ENCODE data around the gene PADI3.

The PADI3 gene

GRCh38 chr1:17251701-17252376 lies 2.9 kb downstream of the PADI3 start:
- H3K4me1 ChIP-seq (ENCODE audit: control insufficient read depth, insufficient read depth, low read length, poor library complexity, severe bottlenecking), result no peaks in the 10 kb centered on the region
- H3K9me3 ChIP-seq (ENCODE audit: control insufficient read depth, low read length), result no peaks in the 10 kb centered on the region
- H3K27me3 ChIP-seq (replicated peaks; ENCODE audit: control insufficient read depth, insufficient read depth, low read length, poor library complexity, severe bottlenecking), result no peaks in the 10 kb centered on the region
- no peaks in the 10 kb centered on the region for H3K36me3 ChIP-seq (ENCODE audit: control insufficient read depth, insufficient read depth, low read length)
- no peak overlapping the region for H3K4me3 ChIP-seq (ENCODE audit: insufficient read depth, low read depth, low read length, poor library complexity, severe bottlenecking)
- no peak for DNase-seq
- H3K27ac ChIP-seq (ENCODE audit: insufficient read depth, low read length, poor library complexity, severe bottlenecking), result no peak overlapping the region

- no peak overlapping the region for H3K27ac ChIP-seq (ENCODE audit: insufficient read depth, low read length, poor library complexity, severe bottlenecking)
- no peaks in the 10 kb centered on the region for H3K4me1 ChIP-seq (ENCODE audit: control insufficient read depth, insufficient read depth, low read length, poor library complexity, severe bottlenecking)
- no peaks in the 10 kb centered on the region for H3K36me3 ChIP-seq (ENCODE audit: control insufficient read depth, insufficient read depth, low read length)
- no peaks in the 10 kb centered on the region for H3K9me3 ChIP-seq (ENCODE audit: control insufficient read depth, low read length)
- no peak overlapping the region for H3K4me3 ChIP-seq (ENCODE audit: insufficient read depth, low read depth, low read length, poor library complexity, severe bottlenecking)
- no peak for DNase-seq
- H3K27me3 ChIP-seq (replicated peaks; ENCODE audit: control insufficient read depth, insufficient read depth, low read length, poor library complexity, severe bottlenecking), result no peaks in the 10 kb centered on the region
Observed at GRCh38 chr1:17255336-17255735, 6.4 kb downstream of the PADI3 start.

- H3K27me3 ChIP-seq (replicated peaks; ENCODE audit: control insufficient read depth, insufficient read depth, low read length, poor library complexity, severe bottlenecking), result no peaks in the 10 kb centered on the region
- no peaks in the 10 kb centered on the region for H3K4me1 ChIP-seq (ENCODE audit: control insufficient read depth, insufficient read depth, low read length, poor library complexity, severe bottlenecking)
- H3K4me3 ChIP-seq (ENCODE audit: insufficient read depth, low read depth, low read length, poor library complexity, severe bottlenecking), result no peak overlapping the region
- DNase-seq, result no peak
- no peaks in the 10 kb centered on the region for H3K36me3 ChIP-seq (ENCODE audit: control insufficient read depth, insufficient read depth, low read length)
- H3K27ac ChIP-seq (ENCODE audit: insufficient read depth, low read length, poor library complexity, severe bottlenecking), result no peak overlapping the region
- no peaks in the 10 kb centered on the region for H3K9me3 ChIP-seq (ENCODE audit: control insufficient read depth, low read length)
Observed at GRCh38 chr1:17258116-17258757, 9.3 kb downstream of the PADI3 start.

DNA sequence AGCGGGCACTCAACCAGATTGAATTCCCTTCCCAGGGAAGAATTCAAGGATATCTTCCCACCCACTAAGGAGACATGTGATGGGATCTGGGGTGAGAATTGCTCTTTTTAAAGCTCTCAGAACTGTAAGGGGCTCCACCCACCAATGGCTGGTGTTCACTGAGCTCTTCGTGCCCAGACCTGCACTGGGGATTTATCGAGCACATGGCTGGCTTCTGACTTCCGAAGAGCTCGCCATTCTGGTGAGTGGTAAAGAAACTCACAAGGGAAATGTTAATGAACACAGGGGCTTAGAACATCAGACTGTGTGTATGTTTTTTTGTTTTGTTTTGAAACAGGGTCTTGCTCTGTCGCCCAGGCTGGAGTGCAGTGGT lies 9.8 kb downstream of the PADI3 start:
- Histone ChIP-seq H3K36me3 (ENCODE audit: control insufficient read depth, insufficient read depth, low read length) (no peaks in the 10 kb centered on the region), H3K27me3 (replicated peaks; ENCODE audit: control insufficient read depth, insufficient read depth, low read length, poor library complexity, severe bottlenecking) (no peaks in the 10 kb centered on the region), H3K27ac (ENCODE audit: insufficient read depth, low read length, poor library complexity, severe bottlenecking) (no peak overlapping the region), H3K4me3 (ENCODE audit: insufficient read depth, low read depth, low read length, poor library complexity, severe bottlenecking) (no peak overlapping the region), H3K4me1 (ENCODE audit: control insufficient read depth, insufficient read depth, low read length, poor library complexity, severe bottlenecking) (no peaks in the 10 kb centered on the region), H3K9me3 (ENCODE audit: control insufficient read depth, low read length) (no peaks in the 10 kb centered on the region)
- no peak for DNase-seq

GRCh38 chr1:17259233-17259873 lies 10.5 kb downstream of the PADI3 start:
- no peak for DNase-seq
- Histone ChIP-seq H3K27ac (ENCODE audit: insufficient read depth, low read length, poor library complexity, severe bottlenecking) (no peak overlapping the region), H3K9me3 (ENCODE audit: control insufficient read depth, low read length) (no peaks in the 10 kb centered on the region), H3K36me3 (ENCODE audit: control insufficient read depth, insufficient read depth, low read length) (no peaks in the 10 kb centered on the region), H3K4me3 (ENCODE audit: insufficient read depth, low read depth, low read length, poor library complexity, severe bottlenecking) (no peak overlapping the region), H3K4me1 (ENCODE audit: control insufficient read depth, insufficient read depth, low read length, poor library complexity, severe bottlenecking) (no peaks in the 10 kb centered on the region), H3K27me3 (replicated peaks; ENCODE audit: control insufficient read depth, insufficient read depth, low read length, poor library complexity, severe bottlenecking) (no peaks in the 10 kb centered on the region)

GRCh38 chr1:17260264-17260663 lies 11.4 kb downstream of the PADI3 start:
- H3K9me3 ChIP-seq (ENCODE audit: control insufficient read depth, low read length), result no peaks in the 10 kb centered on the region
- no peaks in the 10 kb centered on the region for H3K4me1 ChIP-seq (ENCODE audit: control insufficient read depth, insufficient read depth, low read length, poor library complexity, severe bottlenecking)
- DNase-seq, result no peak
- H3K27ac ChIP-seq (ENCODE audit: insufficient read depth, low read length, poor library complexity, severe bottlenecking), result no peak overlapping the region
- H3K27me3 ChIP-seq (replicated peaks; ENCODE audit: control insufficient read depth, insufficient read depth, low read length, poor library complexity, severe bottlenecking), result no peaks in the 10 kb centered on the region
- H3K4me3 ChIP-seq (ENCODE audit: insufficient read depth, low read depth, low read length, poor library complexity, severe bottlenecking), result no peak overlapping the region
- H3K36me3 ChIP-seq (ENCODE audit: control insufficient read depth, insufficient read depth, low read length), result no peaks in the 10 kb centered on the region

- no peak for DNase-seq
- H3K4me1 ChIP-seq (ENCODE audit: control insufficient read depth, insufficient read depth, low read length, poor library complexity, severe bottlenecking), result no peaks in the 10 kb centered on the region
- H3K27ac ChIP-seq (ENCODE audit: insufficient read depth, low read length, poor library complexity, severe bottlenecking), result no peak overlapping the region
- no peaks in the 10 kb centered on the region for H3K9me3 ChIP-seq (ENCODE audit: control insufficient read depth, low read length)
- no peaks in the 10 kb centered on the region for H3K27me3 ChIP-seq (replicated peaks; ENCODE audit: control insufficient read depth, insufficient read depth, low read length, poor library complexity, severe bottlenecking)
- no peak overlapping the region for H3K4me3 ChIP-seq (ENCODE audit: insufficient read depth, low read depth, low read length, poor library complexity, severe bottlenecking)
- no peaks in the 10 kb centered on the region for H3K36me3 ChIP-seq (ENCODE audit: control insufficient read depth, insufficient read depth, low read length)
Observed at GRCh38 chr1:17260738-17261137, 11.8 kb downstream of the PADI3 start.

GRCh38 chr1:17263936-17264335 lies 15.0 kb downstream of the PADI3 start:
- Histone ChIP-seq H3K27me3 (replicated peaks; ENCODE audit: control insufficient read depth, insufficient read depth, low read length, poor library complexity, severe bottlenecking) (no peaks in the 10 kb centered on the region), H3K4me1 (ENCODE audit: control insufficient read depth, insufficient read depth, low read length, poor library complexity, severe bottlenecking) (no peaks in the 10 kb centered on the region), H3K4me3 (ENCODE audit: insufficient read depth, low read depth, low read length, poor library complexity, severe bottlenecking) (no peak overlapping the region), H3K36me3 (ENCODE audit: control insufficient read depth, insufficient read depth, low read length) (no peaks in the 10 kb centered on the region), H3K9me3 (ENCODE audit: control insufficient read depth, low read length) (no peaks in the 10 kb centered on the region), H3K27ac (ENCODE audit: insufficient read depth, low read length, poor library complexity, severe bottlenecking) (no peak overlapping the region)
- DNase-seq, result no peak

DNA sequence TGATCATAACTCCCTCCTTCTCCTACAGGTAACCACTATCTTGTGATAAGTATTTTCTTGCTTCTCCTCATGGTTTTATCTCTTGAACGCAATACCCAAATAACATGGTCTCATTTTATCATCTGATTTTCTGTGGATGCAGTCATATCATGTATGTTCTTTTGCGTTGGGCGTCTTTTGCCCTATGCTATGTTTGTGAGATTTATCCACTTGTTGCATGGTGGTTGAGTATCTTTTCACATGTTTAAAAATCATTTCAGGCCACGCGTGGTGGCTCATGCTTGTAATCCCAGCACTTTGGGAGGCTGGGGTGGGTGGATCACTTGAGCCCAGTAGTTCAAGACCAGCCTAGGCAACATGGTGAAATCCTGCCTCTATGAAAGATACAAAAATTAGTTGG lies 15.6 kb downstream of the PADI3 start:
- Histone ChIP-seq H3K9me3 (ENCODE audit: control insufficient read depth, low read length) (no peaks in the 10 kb centered on the region), H3K27ac (ENCODE audit: insufficient read depth, low read length, poor library complexity, severe bottlenecking) (no peak overlapping the region), H3K4me3 (ENCODE audit: insufficient read depth, low read depth, low read length, poor library complexity, severe bottlenecking) (no peak overlapping the region), H3K36me3 (ENCODE audit: control insufficient read depth, insufficient read depth, low read length) (no peaks in the 10 kb centered on the region), H3K27me3 (replicated peaks; ENCODE audit: control insufficient read depth, insufficient read depth, low read length, poor library complexity, severe bottlenecking) (no peaks in the 10 kb centered on the region), H3K4me1 (ENCODE audit: control insufficient read depth, insufficient read depth, low read length, poor library complexity, severe bottlenecking) (no peaks in the 10 kb centered on the region)
- no peak for DNase-seq

- Histone ChIP-seq H3K4me1 (ENCODE audit: control insufficient read depth, insufficient read depth, low read length, poor library complexity, severe bottlenecking) (no peaks in the 10 kb centered on the region), H3K9me3 (ENCODE audit: control insufficient read depth, low read length) (no peaks in the 10 kb centered on the region), H3K36me3 (ENCODE audit: control insufficient read depth, insufficient read depth, low read length) (no peaks in the 10 kb centered on the region), H3K27me3 (replicated peaks; ENCODE audit: control insufficient read depth, insufficient read depth, low read length, poor library complexity, severe bottlenecking) (no peaks in the 10 kb centered on the region), H3K27ac (ENCODE audit: insufficient read depth, low read length, poor library complexity, severe bottlenecking) (no peak overlapping the region), H3K4me3 (ENCODE audit: insufficient read depth, low read depth, low read length, poor library complexity, severe bottlenecking) (no peak overlapping the region)
- no peak for DNase-seq
Observed at GRCh38 chr1:17265162-17265561, 16.3 kb downstream of the PADI3 start.

Measured in effector memory CD4-positive, alpha-beta T cell (primary cell).